ENCODE data around the gene KNDC1.
"Not testable (repeated sequence)": the region's sequence is repeated elsewhere in the genome, so short reads cannot be mapped to it uniquely, and the experiment has no call there.

The KNDC1 gene

GRCh38 chr10:133227256-133227655 is 67.2 kb downstream of the KNDC1 start:
- no peak for DNase-seq

GRCh38 chr10:133229265-133230043 is 69.4 kb downstream of the KNDC1 start:
- DNase-seq = no peak

- no peak for DNase-seq
These were observed 70.0 kb downstream of the KNDC1 start, which contains the start of gene UTF1 for GRCh38 chr10:133230044-133230361. UTF1 (plus strand) TSS chr10:133230217; CDS start chr10:133230289, 72 bp downstream.

GRCh38 chr10:133230387-133231195 is 70.6 kb downstream of the KNDC1 start:
- DNase-seq = no peak

GRCh38 chr10:133231244-133231945 is 71.4 kb downstream of the KNDC1 start:
- DNase-seq = no peak

- DNase-seq = no peak
These were observed 72.0 kb downstream of the KNDC1 start for GRCh38 chr10:133231946-133232574.

GRCh38 chr10:133234796-133235195 is 74.8 kb downstream of the KNDC1 start:
- DNase-seq = not testable (repeated sequence)

- DNase-seq = no peak
These were observed 75.3 kb downstream of the KNDC1 start for GRCh38 chr10:133235265-133235855.

GRCh38 chr10:133235932-133236331 is 75.9 kb downstream of the KNDC1 start:
- no peak for DNase-seq

- DNase-seq = no peak
These were observed 76.6 kb downstream of the KNDC1 start for GRCh38 chr10:133236401-133237240.

GRCh38 chr10:133237241-133237587 is 77.2 kb downstream of the KNDC1 start:
- DNase-seq = no peak

GRCh38 chr10:133237588-133238465 is 77.8 kb downstream of the KNDC1 start, which contains the start of gene VENTX:
VENTX (plus strand) TSS chr10:133237855; CDS start chr10:133237915, 60 bp downstream.
- DNase-seq = no peak

- no peak for DNase-seq
These were observed 78.4 kb downstream of the KNDC1 start for GRCh38 chr10:133238466-133238804.

GRCh38 chr10:133239990-133240389 is 80.0 kb downstream of the KNDC1 start:
- DNase-seq = no peak

- DNase-seq = no peak
These were observed 81.6 kb downstream of the KNDC1 start for GRCh38 chr10:133241501-133242205.

GRCh38 chr10:133242611-133243356 is 82.8 kb downstream of the KNDC1 start:
- no peak for DNase-seq

- DNase-seq = no peak
These were observed 83.6 kb downstream of the KNDC1 start for GRCh38 chr10:133243593-133243992.

GRCh38 chr10:133245439-133246235 is 85.6 kb downstream of the KNDC1 start:
- DNase-seq = no peak
